GM10248 (cell line): ENCODE measurements around the gene PIK3CD.

Experiments
- CTCF ChIA-PET: fragments of 300-600 bp; sonication (Branson Sonifier 250); formaldehyde crosslinking; extraction: SDS; loops from one replicate; lab custom pipeline; 2021; ENCODE audit warnings: antibody characterized with exemption; lab: Yijun Ruan, JAX
- POLR2A ChIA-PET: fragments of 350-650 bp; sonication (Branson Sonifier 250); formaldehyde crosslinking; extraction: SDS; loops from one replicate; lab custom pipeline; 2020; ENCODE audit warnings: antibody characterized with exemption; lab: Yijun Ruan, JAX
- DNase-seq: peaks from one replicate; pipeline ENCODE4 v3.0.0; 2012; ENCODE audit errors: extremely low spot score
- CTCF ChIP-seq: IDR thresholded peaks from 2 replicates; pipeline ENCODE4 v1.5.1; 2012; ENCODE audit warnings: mild to moderate bottlenecking, low read depth; ENCODE audit errors: extremely low read depth, missing control alignments, control extremely low read depth

The PIK3CD gene

DNA sequence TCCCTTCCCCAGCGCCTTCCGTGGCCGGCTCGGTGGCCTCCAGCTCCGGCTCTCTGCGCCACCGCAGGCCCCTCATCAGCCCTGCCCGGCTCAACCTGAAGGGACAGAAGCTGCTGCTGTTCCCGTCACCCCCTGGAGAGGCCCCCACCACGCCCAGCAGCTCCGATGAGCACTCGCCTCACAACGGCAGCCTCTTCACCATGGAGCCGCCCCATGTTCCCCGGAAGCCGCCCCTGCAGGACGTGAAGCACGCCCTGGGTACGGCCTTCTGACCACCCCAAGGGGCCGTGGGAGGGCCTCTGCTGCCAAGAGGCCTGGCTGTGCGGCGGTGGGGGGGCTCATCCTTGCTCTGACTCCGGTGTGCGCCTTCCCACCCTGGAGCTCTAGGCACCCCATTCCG lies 41.0 kb upstream of the PIK3CD start:
- POLR2A ChIA-PET = no interaction called here
- CTCF ChIA-PET = interaction anchor here (1.0 kb wide), 1 partner anchor 25 kb away, joined by 4 read pairs; no protein-coding TSS in a partner anchor
- no peak for DNase-seq
- no peak for TF ChIP-seq CTCF

DNA sequence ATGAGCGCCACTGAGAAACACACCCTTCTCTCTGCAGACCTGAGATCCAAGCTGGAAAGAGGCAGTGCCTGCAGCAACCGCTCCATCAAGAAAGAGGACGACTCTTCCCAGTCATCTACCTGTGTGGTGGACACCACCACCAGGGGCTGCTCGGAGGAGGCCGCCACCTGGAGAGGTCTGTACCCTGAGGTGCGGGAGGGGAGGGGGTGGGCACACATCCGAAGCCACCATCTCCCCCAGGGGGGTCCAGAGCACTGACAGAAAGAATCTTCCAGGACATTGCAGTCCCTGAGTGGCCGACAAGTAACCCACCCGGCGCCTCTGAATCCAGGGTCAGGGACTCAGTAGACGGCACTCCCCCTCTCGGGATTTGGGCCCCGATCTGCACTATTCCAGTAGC lies 39.8 kb upstream of the PIK3CD start:
- CTCF ChIA-PET = interaction anchor here (2.3 kb wide), 1 partner anchor 15 kb away, joined by 12 read pairs; no protein-coding TSS in a partner anchor
- POLR2A ChIA-PET = no interaction called here
- no peak for TF ChIP-seq CTCF
- DNase-seq = no peak

DNA sequence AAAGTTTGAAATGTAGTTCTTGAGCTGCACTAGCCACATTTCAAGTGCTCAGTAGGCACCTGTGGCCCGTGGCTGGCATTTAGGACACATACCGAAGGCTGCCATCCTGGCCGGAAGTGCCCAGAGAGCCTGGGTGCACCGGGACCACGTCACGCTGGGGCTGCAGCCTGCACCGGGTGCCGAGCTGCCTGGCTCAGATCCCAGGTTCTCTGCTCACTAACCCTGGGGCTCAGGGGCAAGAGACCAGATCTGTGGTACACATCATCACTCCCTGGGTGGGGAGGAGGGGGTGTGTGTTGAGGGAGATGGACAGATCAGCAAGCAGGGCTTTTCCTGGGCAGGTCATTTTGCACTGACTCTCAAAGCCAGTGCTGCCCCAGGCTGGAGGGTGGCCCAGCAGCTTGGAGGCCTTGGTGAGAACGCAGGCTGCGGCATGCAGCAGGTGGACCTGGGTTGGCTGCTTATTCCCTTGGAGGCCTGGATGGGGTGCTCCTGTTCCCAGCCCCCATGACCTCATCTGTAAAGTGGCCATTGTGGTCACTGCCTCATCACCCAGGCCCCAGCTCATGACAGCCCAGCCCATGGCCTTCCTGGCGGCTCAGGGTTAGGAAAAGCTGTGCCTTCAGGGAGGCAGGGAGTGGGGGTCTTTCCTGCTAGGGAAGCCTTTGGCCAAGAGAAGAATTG lies 39.2 kb upstream of the PIK3CD start:
- TF ChIP-seq CTCF = no peak
- ChIA-PET CTCF (interaction anchor here (0.7 to 2.3 kb wide), 2 partner anchors 15 to 261 kb away, joined by 3 to 12 read pairs; no protein-coding TSS in a partner anchor), POLR2A (no interaction called here)
- DNase-seq = no peak

DNA sequence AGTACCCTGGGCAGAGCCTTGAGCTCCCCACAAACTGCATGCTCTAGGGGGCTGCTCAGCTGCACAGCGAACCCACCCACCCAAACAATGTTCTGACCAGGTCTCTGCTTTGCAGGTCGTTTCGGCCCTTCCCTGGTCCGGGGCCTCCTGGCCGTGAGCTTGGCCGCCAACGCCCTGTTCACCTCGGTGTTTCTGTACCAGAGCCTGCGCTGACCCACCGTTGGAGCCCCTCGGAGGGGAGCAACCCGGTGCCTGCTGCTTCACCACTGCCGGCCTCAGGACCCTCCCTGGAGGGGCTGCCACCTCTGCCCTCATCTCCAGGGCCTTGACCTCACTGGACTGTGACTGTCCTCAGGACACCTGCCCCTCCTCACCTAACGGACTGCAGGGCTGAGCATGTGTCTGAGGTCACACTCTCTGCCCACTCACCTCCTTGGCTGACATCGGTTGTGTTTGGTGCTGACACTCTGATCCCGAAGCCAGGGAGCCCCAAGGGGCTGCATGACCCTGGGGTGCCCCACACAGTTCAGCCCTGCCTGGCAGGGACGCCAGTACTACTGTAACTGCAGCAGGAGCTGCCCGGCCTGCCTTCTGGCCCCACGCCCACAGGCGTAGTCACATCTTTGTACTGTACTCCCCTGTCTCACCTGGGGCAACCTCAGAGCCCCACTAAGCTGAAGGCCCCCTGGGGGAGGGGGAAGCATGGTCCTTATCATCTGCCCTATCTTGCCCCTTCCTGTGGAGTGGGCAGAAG lies 38.5 kb upstream of the PIK3CD start:
- no peak for TF ChIP-seq CTCF
- CTCF ChIA-PET = interaction anchor here (2.3 to 4.2 kb wide), 3 partner anchors 10 to 256 kb away, joined by 8 to 21 read pairs (median 12); no protein-coding TSS in a partner anchor
- no peak for DNase-seq
- POLR2A ChIA-PET = no interaction called here

DNA sequence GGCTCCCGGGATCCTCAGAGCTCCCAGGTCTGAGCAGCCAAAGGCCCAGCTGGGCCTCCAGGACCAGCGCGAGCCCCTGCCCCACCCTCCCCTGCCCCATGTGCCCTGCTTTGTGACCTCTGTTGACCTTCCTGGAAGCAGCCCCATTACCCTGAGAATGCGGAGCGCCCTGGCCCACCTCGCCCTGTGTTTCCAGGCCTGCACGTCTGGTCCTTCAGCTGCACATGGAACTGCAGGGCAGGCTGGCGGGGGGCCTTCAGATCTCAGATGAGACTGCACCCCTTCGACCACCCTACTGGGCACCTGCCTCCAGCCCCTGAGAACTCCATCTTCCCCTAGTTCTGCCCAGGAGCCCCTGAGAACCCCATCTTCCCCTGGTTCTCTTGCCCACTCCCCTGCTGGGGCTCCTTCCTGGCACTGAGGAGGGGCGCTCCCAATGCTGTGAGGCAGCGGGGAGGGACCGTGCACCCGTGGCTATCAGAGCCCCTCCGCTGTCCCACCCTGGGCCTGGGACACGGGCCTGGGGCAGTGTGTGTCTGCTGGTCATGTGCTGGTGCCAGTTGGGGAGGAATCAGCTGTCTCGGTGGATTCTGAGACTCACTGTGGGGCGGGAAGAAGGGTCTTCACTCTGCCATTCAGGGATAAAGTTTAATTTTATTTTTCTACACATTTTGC lies 37.8 kb upstream of the PIK3CD start:
- CTCF ChIA-PET = interaction anchor here (2.3 to 4.2 kb wide), 4 partner anchors 10 to 255 kb away, joined by 7 to 21 read pairs (median 10); no protein-coding TSS in a partner anchor
- POLR2A ChIA-PET = interaction anchor here (0.6 kb wide), 1 partner anchor 44 kb away, joined by 3 read pairs; no protein-coding TSS in a partner anchor
- no peak for TF ChIP-seq CTCF
- no peak for DNase-seq
